Dermis microvascular lymphatic vessel endothelial cell (primary cell): ENCODE data around the gene DNAH12. TPM values are rescaled to one million over a fixed set of nuclear protein-coding genes. Genes with fewer than 3 reads are reported as not detected.

Experiments used
- DNase-seq, 2 donors: peaks; one replicate each; pipeline versions ENCODE4 v3.0.0 to v3.0.0-alpha.2; 2010; ENCODE audit warnings: low read depth in 2 of 2
- total RNA-seq: library from RNA; depleted of rRNA; stranded (reverse); fragments of >200 nt; gene quantifications from 2 replicates; pipeline ENCODE4 v1.2.1, GENCODE V29; 2014

DNAH12 gene, protein sequence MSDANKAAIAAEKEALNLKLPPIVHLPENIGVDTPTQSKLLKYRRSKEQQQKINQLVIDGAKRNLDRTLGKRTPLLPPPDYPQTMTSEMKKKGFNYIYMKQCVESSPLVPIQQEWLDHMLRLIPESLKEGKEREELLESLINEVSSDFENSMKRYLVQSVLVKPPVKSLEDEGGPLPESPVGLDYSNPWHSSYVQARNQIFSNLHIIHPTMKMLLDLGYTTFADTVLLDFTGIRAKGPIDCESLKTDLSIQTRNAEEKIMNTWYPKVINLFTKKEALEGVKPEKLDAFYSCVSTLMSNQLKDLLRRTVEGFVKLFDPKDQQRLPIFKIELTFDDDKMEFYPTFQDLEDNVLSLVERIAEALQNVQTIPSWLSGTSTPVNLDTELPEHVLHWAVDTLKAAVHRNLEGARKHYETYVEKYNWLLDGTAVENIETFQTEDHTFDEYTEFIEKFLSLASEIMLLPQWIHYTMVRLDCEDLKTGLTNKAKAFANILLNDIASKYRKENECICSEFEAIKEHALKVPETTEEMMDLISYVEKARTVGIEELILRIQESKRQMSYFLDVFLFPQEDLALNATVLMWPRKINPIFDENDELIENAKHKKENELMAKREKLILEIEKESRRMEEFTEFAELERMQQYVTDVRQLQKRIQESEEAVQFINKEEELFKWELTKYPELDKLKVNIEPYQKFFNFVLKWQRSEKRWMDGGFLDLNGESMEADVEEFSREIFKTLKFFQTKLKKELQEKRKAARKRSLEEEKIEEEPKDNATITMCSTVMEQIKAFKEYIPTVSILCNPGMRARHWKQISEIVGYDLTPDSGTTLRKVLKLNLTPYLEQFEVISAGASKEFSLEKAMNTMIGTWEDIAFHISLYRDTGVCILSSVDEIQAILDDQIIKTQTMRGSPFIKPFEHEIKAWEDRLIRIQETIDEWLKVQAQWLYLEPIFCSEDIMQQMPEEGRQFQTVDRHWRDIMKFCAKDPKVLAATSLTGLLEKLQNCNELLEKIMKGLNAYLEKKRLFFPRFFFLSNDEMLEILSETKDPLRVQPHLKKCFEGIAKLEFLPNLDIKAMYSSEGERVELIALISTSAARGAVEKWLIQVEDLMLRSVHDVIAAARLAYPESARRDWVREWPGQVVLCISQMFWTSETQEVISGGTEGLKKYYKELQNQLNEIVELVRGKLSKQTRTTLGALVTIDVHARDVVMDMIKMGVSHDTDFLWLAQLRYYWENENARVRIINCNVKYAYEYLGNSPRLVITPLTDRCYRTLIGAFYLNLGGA (N-terminal part only)
- under 0.01 TPM in 2 replicates for total RNA-seq

DNA sequence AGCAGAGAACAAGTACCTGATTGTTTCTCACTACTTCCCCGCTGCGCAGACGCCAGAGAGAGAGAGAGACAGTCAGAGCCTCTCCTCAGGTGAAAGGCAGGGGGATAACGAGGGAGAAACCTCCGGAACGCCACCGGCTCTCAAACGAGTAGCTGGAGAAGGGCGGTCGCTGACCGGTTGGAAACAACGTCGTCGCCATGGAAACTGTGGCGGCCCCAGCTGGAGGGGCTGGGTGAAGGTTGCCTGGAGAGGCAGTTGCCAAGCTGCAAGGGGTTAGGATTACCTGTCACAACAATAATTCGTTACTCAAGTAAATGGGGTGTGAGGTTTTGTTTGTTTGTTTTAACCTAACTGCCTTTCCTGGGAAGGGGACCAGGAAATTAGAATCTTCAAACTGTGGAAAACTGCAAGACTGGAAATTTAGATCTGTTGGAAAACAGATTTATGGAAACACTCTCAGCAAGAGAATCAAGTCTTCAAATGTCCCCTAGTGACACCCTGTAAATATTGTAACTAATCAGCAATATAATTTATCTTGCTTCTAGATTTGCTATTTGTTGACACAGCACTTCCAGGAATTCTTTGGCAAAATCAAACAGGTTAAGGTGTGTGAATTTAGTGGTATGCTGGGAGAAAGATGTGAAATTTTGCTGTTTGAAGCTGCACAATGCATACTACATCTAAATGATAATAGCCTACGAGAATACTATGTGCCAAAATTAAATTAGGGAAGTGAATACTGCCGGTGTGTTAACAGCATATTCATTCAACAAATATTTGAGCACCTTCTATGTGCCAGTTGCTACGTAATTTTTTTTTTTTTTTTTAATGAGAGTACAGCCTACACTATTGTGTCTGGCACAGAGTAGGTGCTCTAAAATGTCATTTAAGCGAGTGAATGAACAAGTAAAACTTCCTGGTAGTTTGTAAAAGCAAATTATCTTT lies at the start of gene DNAH12:
Gene DNAH12, minus strand, starts transcription at position 164 of the 945 bp plus-strand sequence. CDS start 1,474 bp downstream, outside the sequence.
- DNase-seq, result peak; percentile 52 to 72

- DNase-seq, result no peak
These were observed 48.2 kb upstream of the DNAH12 start for GRCh38 chr3:57592306-57592705.

DNA sequence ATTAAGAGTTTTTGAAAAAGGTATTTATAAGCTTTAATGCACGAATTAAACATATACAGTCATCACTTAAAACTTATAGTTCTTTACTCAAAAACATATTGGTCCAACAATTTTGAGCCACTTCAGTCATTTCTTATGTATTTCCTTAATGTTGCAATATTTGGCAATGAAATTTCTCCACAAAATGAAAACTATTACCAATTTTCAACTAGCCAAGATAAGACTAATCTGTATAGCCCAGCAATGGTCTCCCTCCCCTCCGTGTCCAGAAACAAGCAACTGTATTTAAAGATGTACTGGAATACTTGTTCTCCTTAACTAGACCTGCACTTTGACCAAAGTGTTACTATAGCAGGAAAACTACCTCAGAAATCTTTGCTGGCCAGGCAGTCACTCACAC lies 43.8 kb upstream of the DNAH12 start:
- DNase-seq, result no peak

- no peak for DNase-seq
These were observed 42.6 kb upstream of the DNAH12 start for GRCh38 chr3:57586778-57587177.

GRCh38 chr3:57583544-57583943 lies 39.4 kb upstream of the DNAH12 start:
- no peak for DNase-seq

DNA sequence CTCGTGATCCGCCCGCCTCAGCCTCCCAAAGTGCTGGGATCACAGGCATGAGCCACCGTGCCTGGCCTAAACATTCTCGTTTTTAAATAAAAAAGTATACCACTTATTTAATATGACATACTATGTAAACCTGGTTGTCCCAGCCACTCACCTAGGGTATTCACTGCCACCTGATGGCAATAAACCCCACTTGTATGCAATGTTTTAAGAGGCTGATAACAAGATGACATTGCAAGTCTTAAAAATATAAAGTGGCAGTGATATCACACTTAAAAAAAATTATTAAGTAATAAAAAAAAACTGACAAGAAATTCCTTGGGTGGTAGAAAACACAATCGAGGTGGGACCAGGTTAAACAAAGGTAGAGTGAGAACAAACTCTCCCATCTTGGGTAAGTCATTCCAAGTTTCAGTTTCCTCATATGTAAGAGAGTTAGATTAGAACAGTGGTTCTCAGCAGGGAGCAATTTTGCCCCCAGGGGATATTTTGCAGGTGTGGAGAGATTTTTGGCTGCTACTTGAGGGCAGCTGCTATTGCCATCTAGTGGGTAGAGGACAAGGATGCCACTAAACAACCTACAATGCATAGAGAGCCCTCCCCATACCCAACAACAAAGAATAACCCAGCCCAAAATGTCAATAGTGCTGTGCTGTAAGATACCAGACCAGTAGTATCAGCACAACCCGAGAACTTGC lies 38.5 kb upstream of the DNAH12 start:
- peak in 1 of 2 donors; percentile 11 for DNase-seq

DNA sequence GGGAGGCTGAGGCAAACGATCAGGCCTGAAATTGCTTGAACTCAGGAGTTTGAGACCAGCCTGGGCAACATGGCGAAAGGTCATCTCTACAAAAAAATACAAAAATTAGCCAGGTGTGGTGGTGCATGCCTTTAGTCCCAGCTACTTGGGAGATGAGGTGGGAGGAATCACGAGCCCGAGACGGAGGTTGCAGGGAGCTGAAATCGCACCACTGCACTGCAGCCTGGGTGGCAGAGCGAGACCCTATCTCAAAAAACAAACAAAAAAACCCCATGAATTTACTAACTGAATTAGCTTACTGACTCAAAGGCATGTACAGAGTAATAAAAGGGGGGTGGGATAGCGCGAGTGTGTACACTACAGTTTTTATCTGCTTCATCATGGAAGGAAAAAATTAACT lies 33.7 kb upstream of the DNAH12 start:
- DNase-seq, result no peak

- DNase-seq, result no peak
These were observed 32.0 kb upstream of the DNAH12 start for GRCh38 chr3:57575966-57576626.

DNA sequence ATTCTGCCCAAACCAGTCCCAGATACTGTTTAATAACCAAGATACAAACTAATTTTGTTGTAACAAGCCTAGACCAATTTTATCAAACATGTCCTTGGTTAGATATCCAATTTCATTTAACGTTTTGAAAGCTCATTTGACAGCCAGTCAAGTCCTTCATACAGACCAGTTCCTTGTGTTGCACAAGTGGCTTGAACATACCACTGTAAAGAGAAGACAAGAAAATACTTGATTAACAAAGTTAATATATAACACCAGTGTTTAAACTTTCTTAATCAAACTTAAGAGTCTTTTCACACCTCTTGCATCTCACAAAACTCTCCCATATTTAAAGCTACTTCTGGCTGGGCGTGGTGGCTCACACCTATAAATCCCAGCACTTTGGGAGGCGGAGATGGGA lies 28.0 kb upstream of the DNAH12 start:
- no peak for DNase-seq

DNA sequence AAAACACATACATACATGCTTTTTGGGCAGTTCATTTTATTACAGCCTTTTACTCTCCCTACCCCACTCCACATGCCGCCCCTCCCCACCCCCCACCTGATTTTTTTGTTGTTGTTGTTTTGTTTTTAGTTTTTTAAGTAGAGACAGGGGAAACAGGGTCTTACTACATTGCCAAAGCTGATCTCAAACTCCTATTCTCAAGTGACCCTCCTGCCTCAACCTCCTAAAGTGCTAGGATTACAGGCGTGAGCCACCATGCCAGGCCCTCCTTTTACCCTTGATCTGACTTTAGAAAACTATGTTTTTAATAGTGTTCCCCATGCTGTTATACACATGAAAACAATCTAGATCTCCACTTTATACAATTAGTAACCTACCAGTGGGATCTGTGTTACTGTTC lies 26.7 kb upstream of the DNAH12 start:
- no peak for DNase-seq

DNA sequence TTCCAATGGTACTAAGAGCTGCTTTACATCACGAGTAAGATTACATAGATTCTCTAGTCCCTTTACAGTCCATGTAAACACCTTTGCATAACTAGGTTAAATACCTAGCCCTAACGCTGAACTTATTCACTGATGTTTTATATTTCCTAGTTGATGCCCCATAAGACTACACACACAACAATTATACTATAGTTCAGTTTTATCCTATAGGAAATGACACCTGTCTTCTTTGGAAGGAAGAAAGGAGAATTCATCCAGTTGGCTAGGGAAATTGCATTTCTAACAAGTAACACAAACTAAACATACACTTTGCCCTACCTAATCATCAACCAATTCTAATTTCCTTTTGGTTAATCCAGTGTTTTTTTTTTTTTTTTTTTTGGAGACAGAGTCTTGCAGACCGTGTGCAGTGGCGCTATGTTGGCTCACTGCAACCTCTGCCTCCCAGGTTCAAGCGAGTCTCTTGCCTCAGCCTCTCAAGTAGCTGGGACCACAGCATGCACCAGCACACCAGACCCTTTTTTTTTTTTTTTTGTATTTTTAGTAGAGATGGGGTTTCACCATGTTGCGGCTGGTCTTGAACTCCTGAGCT lies 25.8 kb upstream of the DNAH12 start:
- no peak for DNase-seq

DNA sequence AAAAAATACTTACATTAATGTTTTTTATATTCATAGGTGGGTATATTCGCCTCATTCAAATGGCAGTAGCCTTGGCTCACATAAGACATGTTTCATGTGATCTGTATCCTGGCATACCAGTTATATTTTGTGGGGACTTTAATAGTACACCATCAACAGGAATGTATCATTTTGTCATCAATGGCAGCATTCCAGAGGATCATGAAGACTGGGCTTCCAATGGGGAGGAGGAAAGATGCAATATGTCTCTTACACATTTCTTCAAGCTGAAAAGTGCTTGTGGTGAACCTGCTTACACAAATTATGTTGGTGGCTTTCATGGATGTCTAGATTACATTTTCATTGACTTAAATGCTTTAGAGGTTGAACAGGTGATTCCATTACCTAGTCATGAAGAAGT lies 15.4 kb upstream of the DNAH12 start:
- DNase-seq, result peak in 1 of 2 donors; percentile 5

- peak in 1 of 2 donors; percentile 60 for DNase-seq
These were observed 13.0 kb upstream of the DNAH12 start for GRCh38 chr3:57557085-57557537.

GRCh38 chr3:57556459-57557084 lies 12.4 kb upstream of the DNAH12 start:
- peak in 1 of 2 donors; percentile 52 for DNase-seq

DNA sequence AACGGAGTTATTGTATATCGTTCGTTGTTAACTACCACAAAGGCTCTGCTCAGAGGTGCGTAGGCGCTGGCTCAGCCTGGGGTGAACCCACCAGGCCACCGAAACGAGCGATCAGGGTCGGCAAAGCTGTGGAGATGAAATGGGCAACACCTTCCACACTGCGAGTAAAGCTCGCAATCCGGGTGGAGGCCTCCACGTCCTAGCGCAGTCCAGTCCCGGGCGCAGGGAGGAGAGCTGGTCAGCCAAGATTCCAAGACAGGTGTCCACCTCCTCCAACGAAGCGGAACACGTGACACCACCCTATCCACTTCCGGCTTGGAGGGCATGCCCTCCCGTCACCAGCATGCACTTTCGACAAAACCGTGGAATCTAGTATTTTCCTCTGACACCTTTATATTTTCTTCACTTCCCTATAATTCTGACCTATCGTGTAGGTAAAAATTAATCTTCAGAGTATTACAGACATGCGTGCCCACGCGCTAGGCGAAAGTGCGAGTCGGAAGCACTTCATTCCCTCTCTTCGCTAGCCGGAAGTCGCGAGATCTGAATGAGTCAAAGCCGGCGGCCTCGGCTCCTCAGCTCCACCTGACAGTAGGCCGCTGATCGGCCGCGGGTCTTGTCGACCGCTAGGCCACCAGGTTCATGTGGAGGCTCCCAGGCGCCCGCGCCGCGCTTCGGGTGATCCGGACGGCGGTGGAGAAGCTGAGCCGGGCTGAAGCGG lies 11.8 kb upstream of the DNAH12 start, which contains the start of gene PDE12:
Gene PDE12, plus strand, starts transcription at position 537 of the 721 bp plus-strand sequence. Its CDS starts 106 bp downstream, at position 643.
- DNase-seq, result peak; percentile 75 to 91

GRCh38 chr3:57555306-57555705 lies 11.2 kb upstream of the DNAH12 start:
- DNase-seq, result no peak

- no peak for DNase-seq
These were observed 2.5 kb upstream of the DNAH12 start for GRCh38 chr3:57546616-57547015.
